GM23338 (cell line): ENCODE measurements around the gene POLR2H. TPM values are rescaled to one million over a fixed set of nuclear protein-coding genes. Genes with fewer than 3 reads are reported as not detected.

Experiments
- ATAC-seq: fragments of 200-7000 bp; cut with Tn5 transposase; 3 replicates; pipeline ENCODE4 v1.9.1; 2020
- DNase-seq: peaks from one replicate; pipeline ENCODE4 v3.0.0-alpha.2; 2015; ENCODE audit warnings: low spot score
- H2AFZ ChIP-seq: fragments of 200-600 bp; sonication (generic); 2 replicates; pipeline ENCODE4 v1.8.0; 2016; ENCODE audit warnings: antibody characterized with exemption, mild to moderate bottlenecking, moderate library complexity
- H3F3A ChIP-seq: fragments of 200-600 bp; sonication (generic); replicated peaks from 2 replicates; pipeline ENCODE4 v1.8.0; 2017; ENCODE audit warnings: antibody characterized with exemption, mixed run types, low read depth
- H3K27ac ChIP-seq: fragments of 200-600 bp; sonication (generic); 2 replicates; pipeline ENCODE4 v1.6.1; 2016; ENCODE audit warnings: low read depth
- H3K27me3 ChIP-seq: fragments of 200-600 bp; sonication (generic); 2 replicates; pipeline ENCODE4 v1.8.0; 2016; ENCODE audit warnings: mild to moderate bottlenecking, mixed run types, moderate library complexity; ENCODE audit not compliant: insufficient read depth
- H3K36me3 ChIP-seq: fragments of 200-600 bp; sonication (generic); 2 replicates; pipeline ENCODE4 v1.8.0; 2016; ENCODE audit warnings: mild to moderate bottlenecking; ENCODE audit not compliant: insufficient read depth
- H3K4me1 ChIP-seq: fragments of 200-600 bp; sonication (generic); 2 replicates; pipeline ENCODE4 v1.8.0; 2016; ENCODE audit warnings: mild to moderate bottlenecking, moderate library complexity; ENCODE audit not compliant: insufficient read depth
- H3K4me2 ChIP-seq: fragments of 200-600 bp; sonication (generic); 2 replicates; pipeline ENCODE4 v1.7.1; 2017; ENCODE audit warnings: mixed run types
- H3K4me3 ChIP-seq: fragments of 200-600 bp; sonication (generic); 2 replicates; pipeline ENCODE4 v1.6.1; 2016; ENCODE audit warnings: mixed run types
- H3K79me2 ChIP-seq: fragments of 200-600 bp; sonication (generic); replicated peaks from 2 replicates; pipeline ENCODE4 v1.8.0; 2017; ENCODE audit warnings: mild to moderate bottlenecking; ENCODE audit not compliant: insufficient read depth
- H3K9me2 ChIP-seq: fragments of 200-600 bp; sonication (generic); 2 replicates; pipeline ENCODE4 v1.8.0; 2017; ENCODE audit not compliant: insufficient read depth
- H4K20me1 ChIP-seq: fragments of 200-600 bp; sonication (generic); replicated peaks from 2 replicates; pipeline ENCODE4 v1.8.0; 2017; ENCODE audit warnings: mild to moderate bottlenecking; ENCODE audit not compliant: insufficient read depth
- H3K27ac Mint-ChIP-seq: 2 replicates; pipeline ENCODE4 v1.8.0; 2020; ENCODE audit warnings: inconsistent platforms, mild to moderate bottlenecking, moderate library complexity, mixed read lengths
- H3K27me3 Mint-ChIP-seq: 3 replicates; pipeline ENCODE4 v1.8.0; 2022; ENCODE audit warnings: low read depth, mild to moderate bottlenecking, moderate library complexity, mixed read lengths, inconsistent platforms; ENCODE audit not compliant: insufficient read depth, poor library complexity
- H3K36me3 Mint-ChIP-seq: 3 replicates; pipeline ENCODE4 v1.8.0; 2021; ENCODE audit warnings: low read depth, mild to moderate bottlenecking, inconsistent platforms, moderate library complexity, mixed read lengths
- H3K4me1 Mint-ChIP-seq: 3 replicates; pipeline ENCODE4 v1.8.0; 2020; ENCODE audit warnings: mild to moderate bottlenecking, inconsistent platforms, mixed read lengths
- H3K4me3 Mint-ChIP-seq: 3 replicates; pipeline ENCODE4 v1.8.0; 2021; ENCODE audit warnings: moderate library complexity, mild to moderate bottlenecking, inconsistent platforms, mixed read lengths
- H3K9me3 Mint-ChIP-seq: 3 replicates; pipeline ENCODE4 v1.8.0; 2020; ENCODE audit warnings: moderate library complexity, mild to moderate bottlenecking, inconsistent platforms, mixed read lengths
- CREB1 ChIP-seq: fragments of 250-450 bp; sonication (Bioruptor Pico); IDR thresholded peaks from 2 replicates; pipeline ENCODE4 v1.5.0; 2020; ENCODE audit warnings: low read depth, mild to moderate bottlenecking, moderate library complexity
- CTCF ChIP-seq, 2 experiments: fragments of 200-600 bp in 1 of 2; sonication (generic) in 1 of 2; conservative IDR thresholded peaks; 2 replicates each; pipeline versions ENCODE4 v1.5.1 to v1.6.1; 2016 to 2017; ENCODE audit warnings: antibody characterized with exemption in 2 of 2, low read depth in 2 of 2, mild to moderate bottlenecking in 2 of 2, moderate library complexity in 1 of 2
- ETS1 ChIP-seq: IDR thresholded peaks from 2 replicates; pipeline ENCODE4 v1.6.1; 2016; ENCODE audit warnings: antibody characterized with exemption
- EZH2 ChIP-seq: fragments of 200-600 bp; sonication (generic); IDR thresholded peaks from one replicate; pipeline ENCODE4 v1.8.0; 2017; ENCODE audit warnings: antibody characterized with exemption, mild to moderate bottlenecking, low read depth; ENCODE audit not compliant: unreplicated experiment
- EZH2phosphoT487 ChIP-seq: fragments of 200-600 bp; sonication (generic); IDR thresholded peaks from one replicate; pipeline ENCODE4 v1.8.1; 2018; ENCODE audit warnings: antibody characterized with exemption; ENCODE audit not compliant: unreplicated experiment
- JUNB ChIP-seq: IDR thresholded peaks from one replicate; pipeline ENCODE4 v1.6.1; 2016; ENCODE audit warnings: antibody characterized with exemption; ENCODE audit not compliant: unreplicated experiment
- NANOG ChIP-seq: IDR thresholded peaks from 2 replicates; pipeline ENCODE4 v1.6.1; 2016; ENCODE audit warnings: antibody characterized with exemption, borderline replicate concordance
- POLR2AphosphoS5 ChIP-seq: IDR thresholded peaks from 2 replicates; pipeline ENCODE4 v1.6.1; 2016; ENCODE audit warnings: antibody characterized with exemption, low read depth
- REST ChIP-seq: IDR thresholded peaks from one replicate; pipeline ENCODE4 v1.6.1; 2018; ENCODE audit warnings: antibody characterized with exemption; ENCODE audit not compliant: unreplicated experiment
- STAT1 ChIP-seq: IDR thresholded peaks from one replicate; pipeline ENCODE4 v1.6.1; 2016; ENCODE audit warnings: antibody characterized with exemption; ENCODE audit not compliant: unreplicated experiment
- ZNF114 ChIP-seq: fragments of 250-450 bp; sonication (Bioruptor Pico); IDR thresholded peaks from 2 replicates; pipeline ENCODE4 v1.5.0; 2020; ENCODE audit warnings: mild to moderate bottlenecking, moderate library complexity
- ZNF331 ChIP-seq: fragments of 250-450 bp; sonication (Bioruptor Pico); IDR thresholded peaks from 2 replicates; pipeline ENCODE4 v1.5.0; 2020; ENCODE audit warnings: low read depth, mild to moderate bottlenecking, moderate library complexity
- polyA plus RNA-seq: library from polyadenylated mRNA; unstranded; fragments of >200 nt; fragmentation: Nextera tagmentation; extraction: Ambion mirVana; gene quantifications from 2 replicates; pipeline ENCODE4 v1.2.1, GENCODE V29; 2016
- total RNA-seq: library from RNA; depleted of rRNA; stranded (reverse); fragments of >200 nt; shearing (Covaris generic); gene quantifications from 2 replicates; pipeline ENCODE4 v1.2.3, GENCODE V29; 2014

POLR2H gene
- total and polyA plus RNA-seq, 2 experiments from 2014 or later: 190 to 199 TPM

GRCh38 chr3:184316792-184317191 is 44.7 kb upstream of the POLR2H start:
- H3K36me3 Mint-ChIP-seq: peaks cover 59% of the 10 kb centered on the region
- ATAC-seq: no peak

GRCh38 chr3:184317201-184317600 is 44.3 kb upstream of the POLR2H start:
- no peak for ATAC-seq
- Histone ChIP-seq H3K4me3 (no peak overlapping the region; the same call in 1 of the 2 replicates), H3K27ac (peak overlapping the region; percentile 59; the same call in 1 of the 2 replicates), H3K36me3 (peaks cover 39% of the 10 kb centered on the region), H3F3A (peaks cover 8% of the 10 kb centered on the region; the same call in 1 of the 2 replicates), H3K79me2 (peaks cover 71% of the 10 kb centered on the region), H2AFZ (no peak overlapping the region), H4K20me1 (peaks cover 54% of the 10 kb centered on the region), H3K4me2 (no peak overlapping the region; the same call in none of the 2 replicates), H3K27me3 (no peaks in the 10 kb centered on the region), H3K4me1 (peaks cover 11% of the 10 kb centered on the region), H3K9me2 (no peaks in the 10 kb centered on the region)
- Mint-ChIP-seq H3K36me3 (peaks cover 63% of the 10 kb centered on the region), H3K4me3 (peak overlapping the region; percentile 92), H3K27ac (peak overlapping the region; percentile 83; the same call in 1 of the 2 replicates), H3K4me1 (peaks cover 29% of the 10 kb centered on the region), H3K9me3 (no peaks in the 10 kb centered on the region), H3K27me3 (peaks cover 22% of the 10 kb centered on the region)
- no peak for DNase-seq
- no peak for TF ChIP-seq EZH2phosphoT487
- TF ChIP-seq ZNF114 (CRISPR knock-in tag): no peak
- TF ChIP-seq EZH2: no peak
- no peak for TF ChIP-seq JUNB
- TF ChIP-seq STAT1: no peak
- TF ChIP-seq ETS1: no peak
- no peak for TF ChIP-seq CTCF (conservative IDR thresholded peaks at IDR 0.05; ENCODE audit: low read depth in 2 of 2)
- no peak for TF ChIP-seq REST
- no peak for TF ChIP-seq CREB1 (CRISPR knock-in tag)
- no peak for TF ChIP-seq NANOG
- TF ChIP-seq ZNF331 (CRISPR knock-in tag): no peak
- TF ChIP-seq POLR2AphosphoS5: no peak

More at GRCh38 chr3:184316792-184317191, 44.7 kb upstream of the POLR2H start:
- H3K4me3 Mint-ChIP-seq: peak overlapping the region; percentile 92
- H3K27ac Mint-ChIP-seq: peak overlapping the region; percentile 26; the same call in 1 of the 2 replicates
- H3K9me3 Mint-ChIP-seq: no peaks in the 10 kb centered on the region
- H4K20me1 ChIP-seq: peaks cover 50% of the 10 kb centered on the region
- peaks cover 11% of the 10 kb centered on the region for H3K4me1 ChIP-seq
- H3K36me3 ChIP-seq: peaks cover 35% of the 10 kb centered on the region
- H3K27me3 ChIP-seq: no peaks in the 10 kb centered on the region
- no peak for TF ChIP-seq ZNF331 (CRISPR knock-in tag)
- peaks cover 22% of the 10 kb centered on the region for H3K27me3 Mint-ChIP-seq
- peak overlapping the region; percentile 93 for H3K4me2 ChIP-seq
- no peaks in the 10 kb centered on the region for H3K9me2 ChIP-seq
- no peak overlapping the region for H2AFZ ChIP-seq
- H3K4me1 Mint-ChIP-seq: peaks cover 29% of the 10 kb centered on the region
- DNase-seq: no peak
- peaks cover 8% of the 10 kb centered on the region; the same call in 1 of the 2 replicates for H3F3A ChIP-seq
- peak overlapping the region; percentile 92 for H3K4me3 ChIP-seq
- H3K27ac ChIP-seq: no peak overlapping the region
- H3K79me2 ChIP-seq: peaks cover 67% of the 10 kb centered on the region
